Stimulated activated CD4-positive, alpha-beta T cell treated with anti-CD3 and anti-CD28 coated beads, Interleukin-12 subunit alpha, Interleukin-12 subunit beta, amount 100 ng/mL, for 4 hours (primary cell): ENCODE measurements around the gene HOXC10.

ENCODE experiments used
- DNase-seq: peaks from one replicate; pipeline ENCODE4 v3.0.0-alpha.2; 2020

The HOXC10 gene

GRCh38 chr12:53984901-53985691 is at the start of gene HOXC10:
HOXC10 (plus strand) TSS chr12:53985146; CDS start chr12:53985260, 114 bp downstream.
- peak; percentile 80 for DNase-seq

DNA sequence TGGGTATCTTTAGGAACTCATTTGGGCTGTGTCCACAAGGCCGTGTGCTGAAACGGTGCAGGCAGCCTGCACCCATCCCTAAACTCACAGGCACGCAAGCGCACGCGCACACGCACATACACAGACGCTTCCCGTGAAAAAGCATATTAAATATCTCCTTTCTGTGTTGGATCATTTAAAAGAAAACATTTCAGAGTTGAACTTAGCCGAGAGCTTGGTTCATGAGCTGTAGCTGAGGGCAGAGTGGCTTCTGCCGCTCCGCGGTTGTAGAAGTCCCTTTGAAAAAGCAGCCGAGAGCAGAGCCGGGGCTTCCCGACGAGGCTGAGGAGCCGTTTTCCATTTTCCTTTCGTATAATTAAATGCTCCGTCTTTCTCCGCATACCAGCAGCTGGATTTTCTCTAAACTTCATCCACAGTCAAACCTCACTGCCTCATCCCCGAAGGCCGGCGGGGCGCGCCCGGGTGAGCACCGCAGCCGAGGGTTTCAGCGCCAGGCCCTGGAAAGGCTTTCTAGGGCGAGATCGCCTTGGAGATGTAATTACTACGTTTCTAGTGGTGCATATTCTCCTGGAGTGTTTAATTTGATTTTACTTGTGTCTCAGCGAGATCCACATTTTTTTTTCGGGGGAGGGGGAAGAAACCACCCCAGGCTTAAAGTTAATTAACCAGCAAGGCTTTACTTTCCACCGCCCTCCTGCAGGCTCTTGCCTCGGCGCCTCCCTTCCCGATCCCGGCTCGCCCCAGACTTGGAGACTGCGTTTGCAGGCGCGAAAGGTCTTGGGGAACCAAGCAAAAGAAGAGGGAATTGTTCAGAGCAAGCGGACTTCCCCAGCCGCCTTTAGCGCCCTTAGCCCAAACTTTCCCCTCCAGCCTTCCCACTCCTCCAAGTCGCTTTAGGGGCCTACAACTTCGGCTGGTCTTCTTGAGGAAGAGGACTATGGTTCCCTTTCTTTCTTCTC is 49.3 kb upstream of the HOXC10 start:
- no peak for DNase-seq

DNA sequence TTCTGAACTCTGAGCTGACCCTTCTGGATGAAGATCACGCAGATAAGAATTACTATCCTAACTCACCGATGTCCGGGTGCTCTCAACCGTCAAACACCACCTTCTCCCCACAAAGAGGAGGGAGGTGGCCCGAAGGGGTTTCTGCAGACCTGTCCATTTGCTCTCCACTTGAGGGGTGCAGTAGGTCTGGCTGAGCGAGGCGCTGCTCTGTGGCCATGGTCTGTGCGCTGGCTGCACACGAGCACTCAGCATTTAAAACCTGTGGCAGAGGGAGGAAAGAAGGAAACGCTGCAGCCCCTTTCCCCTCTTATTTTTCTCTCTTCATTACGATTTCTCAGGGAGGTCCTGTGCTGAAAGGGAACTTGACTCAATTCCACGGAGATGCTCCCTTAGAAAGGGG is 47.8 kb upstream of the HOXC10 start:
- DNase-seq: no peak

DNA sequence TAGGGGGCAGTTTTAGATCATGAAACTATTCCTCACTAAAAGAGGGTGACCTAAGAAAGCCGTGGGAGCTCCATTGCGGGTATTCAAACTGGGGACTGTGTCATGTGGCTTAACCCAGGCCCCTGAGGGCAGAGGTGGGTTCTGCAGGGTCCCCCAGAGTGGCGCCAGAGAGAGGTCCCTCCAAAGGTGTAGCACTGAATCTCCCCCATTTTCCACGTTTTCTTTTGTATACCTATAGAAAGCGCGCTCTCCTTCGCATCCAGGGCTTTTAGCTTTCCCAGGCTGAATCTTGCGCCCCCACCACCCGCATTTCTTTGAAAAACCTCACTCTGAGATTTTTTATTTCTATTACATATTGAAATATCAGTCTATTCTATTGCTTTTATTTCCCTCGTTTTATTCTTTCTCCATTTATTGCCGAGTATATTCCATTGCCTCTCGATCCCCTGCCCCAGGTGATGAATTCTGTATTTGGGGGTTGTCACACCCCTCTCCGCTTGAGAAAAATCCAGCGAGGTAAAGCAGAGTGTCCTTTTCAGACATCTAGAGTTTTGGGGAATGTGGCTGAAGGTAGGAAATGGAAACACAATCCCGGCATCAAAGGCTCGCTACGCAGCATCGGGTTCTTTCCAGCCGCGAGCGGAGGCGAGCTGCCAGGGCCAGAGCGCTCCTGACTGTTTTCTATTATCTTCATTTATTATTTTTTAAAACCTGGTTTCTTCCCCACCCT is 47.2 kb upstream of the HOXC10 start:
- DNase-seq: no peak

- peak; percentile 42 for DNase-seq
These were observed 46.4 kb upstream of the HOXC10 start, which contains the start of gene HOXC13 for GRCh38 chr12:53938326-53939140. HOXC13 (plus strand) TSS chr12:53938831; CDS start chr12:53938907, 76 bp downstream.

GRCh38 chr12:53939141-53940108 is 45.5 kb upstream of the HOXC10 start:
- DNase-seq: no peak

DNA sequence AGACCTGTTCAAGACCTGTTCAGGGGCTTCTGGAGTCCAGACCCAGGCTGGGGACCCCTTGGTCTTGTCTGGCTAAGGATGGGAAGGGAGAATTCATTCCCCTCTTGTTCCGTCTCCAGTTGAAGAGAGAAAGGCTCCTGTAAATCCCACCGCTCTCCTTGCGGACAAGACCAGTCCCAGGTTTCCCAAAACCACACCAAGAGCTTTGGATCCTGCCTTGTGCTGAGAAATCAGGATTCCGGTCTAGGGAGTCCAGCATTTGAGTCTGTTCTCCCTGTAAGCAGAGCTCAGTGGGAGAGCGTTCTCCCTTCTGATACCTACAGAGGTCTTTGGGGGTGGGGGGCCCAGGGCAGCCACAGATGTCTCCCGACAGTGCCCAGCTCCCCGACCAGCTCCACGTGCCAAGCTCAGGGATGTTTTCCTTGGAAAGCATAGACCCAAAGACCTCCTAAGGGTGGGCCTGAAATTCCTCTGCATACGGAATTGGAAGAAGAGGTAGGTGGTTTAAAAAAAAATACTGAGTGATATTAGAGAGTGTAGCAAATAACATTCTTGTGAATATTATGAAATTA is 44.4 kb upstream of the HOXC10 start:
- DNase-seq: no peak

- no peak for DNase-seq
These were observed 43.8 kb upstream of the HOXC10 start for GRCh38 chr12:53941187-53941586.

GRCh38 chr12:53941750-53942149 is 43.2 kb upstream of the HOXC10 start:
- no peak for DNase-seq

GRCh38 chr12:53942467-53942997 is 42.4 kb upstream of the HOXC10 start:
- DNase-seq: no peak

DNA sequence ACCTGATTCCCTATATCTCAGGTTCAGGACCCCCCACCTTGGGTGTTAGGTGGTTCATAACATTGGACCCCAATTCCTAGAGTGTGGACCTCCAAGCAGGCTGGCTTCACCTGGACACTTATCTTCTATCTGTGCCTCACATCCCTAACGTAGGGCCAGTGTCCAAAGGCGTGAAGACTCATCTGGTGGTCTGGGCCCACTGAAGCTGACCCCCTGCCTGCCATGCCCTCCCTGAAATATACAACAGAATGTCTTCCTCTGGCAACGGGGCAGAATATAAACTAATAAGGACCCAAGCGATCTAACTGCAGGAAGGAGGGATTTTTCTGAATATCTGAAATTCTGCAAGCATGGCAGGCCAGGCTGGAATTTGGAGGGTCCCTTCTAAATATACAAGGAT is 40.7 kb upstream of the HOXC10 start:
- DNase-seq: no peak

DNA sequence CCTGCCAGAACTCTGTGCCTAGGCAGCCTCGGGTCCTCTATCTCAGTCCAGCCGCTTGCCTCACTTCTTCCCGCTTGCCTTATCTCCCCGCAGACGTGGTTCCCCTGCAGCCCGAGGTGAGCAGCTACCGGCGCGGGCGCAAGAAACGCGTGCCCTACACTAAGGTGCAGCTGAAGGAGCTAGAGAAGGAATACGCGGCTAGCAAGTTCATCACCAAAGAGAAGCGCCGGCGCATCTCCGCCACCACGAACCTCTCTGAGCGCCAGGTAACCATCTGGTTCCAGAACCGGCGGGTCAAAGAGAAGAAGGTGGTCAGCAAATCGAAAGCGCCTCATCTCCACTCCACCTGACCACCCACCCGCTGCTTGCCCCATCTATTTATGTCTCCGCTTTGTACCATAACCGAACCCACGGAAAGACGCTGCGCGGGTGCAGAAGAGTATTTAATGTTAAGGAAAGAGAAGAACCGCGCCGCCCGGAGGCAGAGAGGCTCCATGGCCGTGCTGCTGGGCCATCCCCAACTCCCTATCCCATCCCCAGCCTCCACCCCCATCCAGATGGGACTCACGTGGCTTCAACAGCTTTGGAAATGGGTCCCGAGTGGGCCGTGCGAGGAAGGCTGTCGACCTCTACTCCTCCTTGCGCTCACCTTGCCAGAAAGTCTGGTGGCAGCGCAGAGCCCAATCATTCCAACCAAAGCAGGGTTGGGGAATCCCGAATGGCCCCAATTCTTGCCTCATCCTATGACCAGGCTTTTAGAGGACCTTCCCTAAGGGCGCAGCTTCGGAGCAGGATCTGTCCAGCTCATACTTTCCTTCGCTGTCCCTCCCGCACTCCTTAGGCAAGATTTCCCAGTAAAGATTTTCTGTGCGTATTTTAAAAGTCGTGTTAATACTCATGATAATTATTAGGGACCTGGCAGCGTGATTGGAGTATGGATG is 39.8 kb upstream of the HOXC10 start:
- no peak for DNase-seq

DNA sequence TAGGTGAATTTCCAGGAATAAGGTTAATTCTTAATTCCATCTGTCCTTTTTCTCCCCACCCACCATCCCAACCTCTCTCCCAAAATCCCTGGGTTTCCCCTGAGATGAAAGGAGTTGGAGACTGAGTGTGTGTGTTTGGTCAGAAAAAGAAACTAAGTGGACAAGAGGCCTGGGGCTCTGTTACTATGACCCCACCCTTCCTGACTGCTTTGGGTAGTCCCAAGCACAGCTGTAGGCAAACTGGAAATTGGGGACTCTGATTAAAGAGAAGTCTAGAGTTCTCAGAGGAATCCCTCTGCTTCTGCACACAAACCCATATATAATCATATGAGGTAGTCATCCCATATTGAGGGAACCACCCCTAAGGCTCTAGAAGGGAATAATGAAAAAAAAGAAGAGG is 37.2 kb upstream of the HOXC10 start:
- no peak for DNase-seq

DNA sequence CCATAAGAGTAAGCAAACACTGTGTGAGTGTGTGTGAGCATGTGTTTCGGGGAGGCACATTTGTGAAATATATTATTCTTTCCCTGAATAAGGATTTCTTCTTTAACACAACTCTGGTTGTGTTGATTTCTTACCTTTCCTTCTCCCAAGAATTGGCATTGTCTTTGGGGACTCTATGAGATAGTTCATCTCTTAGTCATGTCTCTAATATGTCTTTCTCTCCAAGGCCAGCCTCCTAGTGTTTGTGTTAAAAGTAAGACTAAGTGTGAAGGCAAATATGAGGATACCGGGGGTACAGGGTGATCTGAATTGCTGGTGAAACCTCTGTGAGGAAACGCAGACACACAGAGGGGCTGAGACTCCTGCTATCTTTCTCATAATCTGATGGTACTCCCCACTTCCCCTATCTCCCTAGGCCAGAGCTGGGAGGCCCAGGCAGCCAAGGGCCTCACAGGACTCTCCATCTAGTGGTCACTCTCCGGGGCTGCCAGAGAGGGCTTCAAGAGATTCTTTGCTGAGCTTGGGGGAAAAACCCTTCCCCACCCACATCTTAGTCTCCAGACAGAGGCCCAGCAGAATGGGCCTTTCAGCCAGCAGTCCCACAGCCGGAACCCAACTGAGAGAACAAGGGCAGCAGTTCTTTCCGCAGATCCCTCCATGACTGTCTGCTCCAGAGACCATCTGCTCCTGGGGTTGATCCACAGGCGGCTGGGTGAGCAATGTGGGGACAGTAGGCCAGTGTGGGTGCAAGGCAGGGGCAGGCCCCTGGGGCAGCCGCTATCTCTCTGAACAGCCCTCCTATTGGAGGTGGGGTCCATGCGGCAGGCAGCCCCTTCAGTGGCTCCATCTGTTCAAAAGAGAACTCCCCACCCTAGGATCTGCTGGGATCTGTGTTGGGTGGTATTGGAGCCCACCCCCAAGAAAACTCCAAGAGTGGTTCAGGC is 36.0 kb upstream of the HOXC10 start:
- no peak for DNase-seq

GRCh38 chr12:53949631-53950436 is 35.1 kb upstream of the HOXC10 start:
- no peak for DNase-seq

DNA sequence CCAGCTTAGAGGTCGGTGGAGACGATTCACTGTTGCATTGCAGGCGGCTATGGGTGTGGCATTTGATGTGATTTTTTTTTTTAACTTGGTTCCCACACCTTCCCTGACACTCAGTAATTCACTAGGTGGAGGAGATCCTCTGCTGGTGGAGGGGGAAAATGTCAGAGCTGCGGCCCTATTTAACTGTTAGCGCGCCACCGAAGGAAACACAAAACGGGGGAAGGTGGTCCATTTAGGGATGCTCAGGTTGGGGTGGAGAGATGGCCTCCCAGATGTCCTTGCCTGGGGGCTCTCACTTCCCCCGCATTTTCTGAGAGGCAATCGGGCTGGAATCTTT is 34.5 kb upstream of the HOXC10 start:
- DNase-seq: no peak
